ENCODE measurements around the gene HMGN4.

DNA sequence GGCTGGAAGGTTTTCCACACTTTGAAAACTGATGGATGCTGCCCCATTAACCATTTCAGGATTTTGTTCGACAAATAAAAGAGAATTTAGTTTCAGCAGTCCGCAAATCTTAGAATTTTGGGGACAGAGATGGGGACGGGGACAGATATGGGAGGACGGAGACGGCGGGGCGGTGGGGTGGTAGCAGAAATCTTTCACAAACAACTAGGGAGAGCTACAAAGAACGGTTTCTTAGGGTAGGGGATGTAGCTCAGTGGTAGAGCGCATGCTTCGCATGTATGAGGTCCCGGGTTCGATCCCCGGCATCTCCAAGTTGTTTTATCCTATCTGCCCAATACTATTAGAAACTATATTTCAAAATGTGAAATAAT lies 15.1 kb downstream of the HMGN4 start:
- TF ChIP-seq CTCF (IDR thresholded peaks at IDR 0.05) (no peak), POLR2A (IDR thresholded peaks at IDR 0.05) (no peak), EP300 (IDR thresholded peaks at IDR 0.05) (no peak)

All from ovary (tissue), 3 donors.